ENCODE measurements around the gene ID3.

The ID3 gene

DNA sequence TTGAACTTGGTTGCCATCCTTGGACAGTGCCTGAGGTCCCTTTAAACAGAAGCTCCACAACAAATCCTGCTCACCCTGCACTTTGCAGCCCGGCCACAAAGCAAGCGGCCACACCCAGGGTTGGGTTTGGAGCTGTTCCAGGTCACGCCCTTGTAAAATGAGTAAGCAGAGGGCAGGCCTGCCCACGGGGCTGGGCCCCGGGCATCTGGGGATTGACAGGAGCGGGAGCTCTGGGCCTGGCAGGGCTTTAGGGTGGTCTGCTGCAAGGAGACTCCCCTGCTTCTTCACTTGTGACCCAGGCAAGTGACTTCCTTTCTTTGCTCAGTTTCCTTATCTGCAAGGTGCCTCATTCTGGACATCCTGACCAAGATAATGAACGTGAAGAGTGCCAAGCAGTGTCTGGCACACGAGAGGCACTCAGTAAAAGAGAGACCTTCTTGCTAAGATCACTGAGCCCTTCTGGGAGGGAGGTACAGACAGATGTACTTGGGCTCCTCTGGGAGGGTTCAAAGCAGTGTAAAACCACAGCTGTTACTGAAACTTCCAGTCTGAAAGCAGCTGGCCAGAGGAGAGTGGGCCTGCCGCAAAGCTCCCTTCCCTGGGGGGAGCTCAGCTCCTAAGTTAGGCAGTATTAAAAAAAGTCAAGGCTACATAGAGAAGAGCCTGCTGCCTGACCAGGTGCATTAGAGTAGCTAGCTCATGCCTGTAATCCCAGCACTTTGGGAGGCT, 30.9 kb downstream of the ID3 start:
- DNase-seq (ENCODE audit: low read depth in 2 of 3, low spot score in 1 of 3), result peak; percentile 70 to 80 (median 74)

- no peak for DNase-seq (ENCODE audit: low read depth in 2 of 3, low spot score in 1 of 3)
Observed at GRCh38 chr1:23527900-23528249, 31.4 kb downstream of the ID3 start.

DNA sequence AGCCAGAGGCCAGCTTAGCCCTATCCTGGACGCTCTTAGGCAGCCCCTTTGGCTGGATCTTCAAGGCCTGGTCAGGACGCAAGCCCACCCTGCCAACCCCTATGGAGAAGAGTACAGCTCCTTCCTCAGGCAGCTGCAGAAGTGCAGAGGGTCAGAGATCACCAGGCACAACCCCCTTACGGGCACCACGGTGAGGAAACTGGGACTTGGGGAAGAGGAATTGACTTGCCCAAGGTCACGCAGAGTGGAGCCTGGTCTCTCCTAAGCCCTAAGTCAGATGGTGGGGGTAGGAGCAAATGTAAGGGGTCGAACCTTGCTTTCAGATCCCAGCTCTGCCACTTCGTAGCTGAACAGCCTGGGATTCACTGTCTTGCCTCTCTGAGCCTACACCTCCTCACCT, 31.9 kb downstream of the ID3 start:
- DNase-seq (ENCODE audit: low read depth in 2 of 3, low spot score in 1 of 3), result no peak

GRCh38 chr1:23526329-23527041, 32.8 kb downstream of the ID3 start:
- DNase-seq (ENCODE audit: low read depth in 2 of 3, low spot score in 1 of 3), result no peak

GRCh38 chr1:23525558-23526250, 33.6 kb downstream of the ID3 start:
- DNase-seq (ENCODE audit: low read depth in 2 of 3, low spot score in 1 of 3), result no peak

DNA sequence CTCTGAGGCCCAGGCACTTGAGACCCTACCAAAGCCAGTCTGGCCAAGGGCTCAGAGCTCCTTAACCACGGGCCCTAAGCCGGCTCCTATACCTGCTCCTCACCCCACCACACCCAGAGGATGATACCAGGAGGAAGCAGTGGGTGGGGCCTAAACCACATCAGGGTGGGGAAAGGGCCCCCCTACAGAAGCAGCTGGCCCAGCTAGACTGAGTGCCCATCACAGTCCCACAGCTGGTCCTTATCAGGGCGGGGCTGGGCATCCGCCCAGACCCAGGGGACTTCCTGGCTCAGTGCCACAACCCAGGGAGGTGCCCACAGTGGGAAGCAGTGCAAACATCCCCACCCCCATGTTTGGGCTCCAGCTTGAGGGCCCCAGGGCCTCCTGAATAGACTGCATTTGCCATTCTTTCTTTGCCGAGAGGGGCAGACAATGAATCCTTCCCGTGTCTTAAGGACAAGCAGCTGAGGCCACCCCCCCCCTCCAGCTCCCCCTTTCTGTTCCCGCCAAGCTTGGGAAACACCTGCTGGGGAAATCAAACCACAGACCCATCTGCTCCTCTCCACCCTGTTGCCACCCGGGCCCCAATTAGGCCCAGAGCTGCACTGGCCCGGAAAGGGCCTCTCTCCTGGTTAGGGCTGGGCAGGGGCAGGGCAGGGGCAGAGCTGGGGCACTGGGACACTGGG, 34.4 kb downstream of the ID3 start:
- DNase-seq (ENCODE audit: low read depth in 2 of 3, low spot score in 1 of 3), result peak in 1 of 3 donors; percentile 11

- DNase-seq (ENCODE audit: low read depth in 2 of 3, low spot score in 1 of 3), result no peak
Observed at GRCh38 chr1:23524163-23524562, 35.1 kb downstream of the ID3 start.

DNA sequence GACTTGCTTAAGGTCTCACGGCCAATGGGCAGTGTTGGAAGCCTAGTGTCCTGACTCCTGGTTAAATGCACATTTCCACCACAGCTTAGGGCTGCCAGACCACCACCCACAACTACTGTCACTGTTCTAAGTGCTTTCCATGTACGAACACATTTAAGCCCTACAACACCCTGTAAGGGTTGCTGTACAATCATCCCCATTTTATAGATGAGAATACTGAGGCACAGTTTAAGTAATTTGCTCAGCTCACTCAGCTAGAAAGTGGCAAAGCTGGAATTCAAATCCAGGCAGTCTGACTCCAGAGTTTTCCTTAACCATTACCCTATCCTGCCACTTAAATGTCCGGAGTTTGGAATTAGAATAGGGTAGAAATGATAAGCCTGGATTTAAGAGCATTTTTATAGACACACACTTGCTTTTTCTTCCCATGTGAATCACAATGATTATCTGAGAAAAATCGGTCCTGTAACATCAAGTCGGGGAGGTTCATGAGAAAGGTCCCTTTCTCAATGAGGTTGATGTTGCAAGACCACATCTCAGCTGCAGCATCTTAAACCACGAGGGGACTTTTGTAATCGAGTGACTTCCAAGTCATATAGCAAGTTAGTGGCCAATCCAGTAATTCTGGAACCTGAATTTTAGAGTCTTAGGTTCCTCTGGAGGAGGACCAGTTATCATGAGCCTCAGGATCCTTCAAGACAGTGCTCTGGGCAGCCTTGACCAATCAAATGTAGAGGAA, 36.9 kb downstream of the ID3 start:
- no peak for DNase-seq (ENCODE audit: low read depth in 2 of 3, low spot score in 1 of 3)

DNA sequence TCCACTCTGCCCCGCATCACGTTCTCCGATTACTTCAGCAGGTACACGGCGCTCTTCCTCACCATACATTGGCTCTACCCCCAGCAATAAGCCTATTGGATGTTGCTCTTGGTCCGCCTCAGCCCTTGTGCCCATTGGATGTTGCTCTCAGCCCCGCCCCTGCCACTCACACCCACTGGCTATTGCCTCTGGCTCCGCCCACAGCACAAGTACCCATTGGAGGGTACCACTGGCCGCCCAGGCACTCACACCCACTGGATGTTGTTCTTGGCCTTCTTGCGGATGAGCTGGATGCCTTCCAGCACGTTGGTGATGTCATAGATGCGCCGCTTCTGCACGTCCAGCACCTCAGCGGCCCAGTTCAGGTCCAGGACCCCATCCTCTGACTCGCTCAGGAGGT, 37.7 kb downstream of the ID3 start:
- no peak for DNase-seq (ENCODE audit: low read depth in 2 of 3, low spot score in 1 of 3)

GRCh38 chr1:23517581-23517980, 41.7 kb downstream of the ID3 start:
- no peak for DNase-seq (ENCODE audit: low read depth in 2 of 3, low spot score in 1 of 3)

- DNase-seq (ENCODE audit: low read depth in 2 of 3, low spot score in 1 of 3), result no peak
Observed at GRCh38 chr1:23515905-23516304, 43.4 kb downstream of the ID3 start.

GRCh38 chr1:23514111-23514679, 45.1 kb downstream of the ID3 start:
- DNase-seq (ENCODE audit: low read depth in 2 of 3, low spot score in 1 of 3), result no peak

DNA sequence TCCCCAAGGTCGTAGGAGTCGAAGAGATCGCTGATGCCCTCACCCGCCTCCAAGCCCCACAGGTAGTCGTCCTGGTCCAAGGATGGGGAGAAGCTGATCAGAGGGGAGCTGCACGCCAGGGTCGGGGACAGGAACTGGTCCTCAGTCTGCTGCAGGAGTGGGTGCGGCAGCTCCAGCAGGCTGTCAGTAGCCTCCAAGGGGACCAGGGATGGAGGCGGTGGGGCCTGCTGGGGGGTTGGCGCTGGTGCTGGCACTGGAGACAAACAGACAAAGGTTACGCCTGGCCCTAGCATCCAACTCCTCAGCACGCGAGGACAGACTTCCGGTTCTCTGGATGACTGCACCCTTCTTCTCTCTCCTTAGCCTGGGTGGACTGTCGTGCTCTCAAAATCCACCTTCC, 49.4 kb downstream of the ID3 start:
- no peak for DNase-seq (ENCODE audit: low read depth in 2 of 3, low spot score in 1 of 3)

Data from stimulated activated CD4-positive, alpha-beta T cell treated with anti-CD3 and anti-CD28 coated beads, Interleukin-12 subunit alpha, Interleukin-12 subunit beta, amount 100 ng/mL, for 48 hours (primary cell).